IPS-15b (cell line): ENCODE results near the gene WDR17.
"Not testable (repeated sequence)": the region's sequence is repeated elsewhere in the genome, so short reads cannot be mapped to it uniquely, and the experiment has no call there.

Source experiments
- H3K27me3 ChIP-seq: one replicate; pipeline ENCODE4 v1.6.1; 2013; ENCODE audit warnings: low read length; ENCODE audit not compliant: control insufficient read depth, insufficient read depth
- H3K36me3 ChIP-seq: one replicate; pipeline ENCODE4 v1.6.1; 2013; ENCODE audit warnings: low read length; ENCODE audit not compliant: control insufficient read depth, insufficient read depth
- H3K4me1 ChIP-seq: one replicate; pipeline ENCODE4 v1.6.1; 2013; ENCODE audit warnings: mild to moderate bottlenecking, low read length; ENCODE audit not compliant: control insufficient read depth, insufficient read depth
- H3K4me3 ChIP-seq: one replicate; pipeline ENCODE4 v1.5.1; 2013; ENCODE audit warnings: low read depth, low read length
- H3K9ac ChIP-seq: one replicate; pipeline ENCODE4 v1.6.1; 2013; ENCODE audit warnings: low read depth, mild to moderate bottlenecking, low read length
- H3K9me3 ChIP-seq: one replicate; pipeline ENCODE4 v1.6.1; 2013; ENCODE audit warnings: mild to moderate bottlenecking, low read length; ENCODE audit not compliant: control insufficient read depth, insufficient read depth

Gene WDR17

GRCh38 chr4:176195184-176195978, 129.7 kb downstream of the WDR17 start, which contains the start of gene SPATA4:
TSS of gene SPATA4 (minus strand) at chr4:176195585. CDS start at chr4:176195562, 23 bp downstream.
- Histone ChIP-seq H3K9ac (no peak within 1 kb of the TSS), H3K4me1 (peaks cover 7% of the 10 kb centered on the region), H3K4me3 (peak within 1 kb of the TSS; percentile 89), H3K9me3 (no peaks in the 10 kb centered on the region), H3K27me3 (no peaks in the 10 kb centered on the region), H3K36me3 (no peaks in the 10 kb centered on the region)

GRCh38 chr4:176198316-176198903, 132.8 kb downstream of the WDR17 start:
- no peaks in the 10 kb centered on the region for H3K27me3 ChIP-seq
- H3K36me3 ChIP-seq, result no peaks in the 10 kb centered on the region
- no peak overlapping the region for H3K9ac ChIP-seq
- peaks cover 7% of the 10 kb centered on the region for H3K4me1 ChIP-seq
- no peak overlapping the region for H3K4me3 ChIP-seq
- H3K9me3 ChIP-seq, result no peaks in the 10 kb centered on the region

DNA sequence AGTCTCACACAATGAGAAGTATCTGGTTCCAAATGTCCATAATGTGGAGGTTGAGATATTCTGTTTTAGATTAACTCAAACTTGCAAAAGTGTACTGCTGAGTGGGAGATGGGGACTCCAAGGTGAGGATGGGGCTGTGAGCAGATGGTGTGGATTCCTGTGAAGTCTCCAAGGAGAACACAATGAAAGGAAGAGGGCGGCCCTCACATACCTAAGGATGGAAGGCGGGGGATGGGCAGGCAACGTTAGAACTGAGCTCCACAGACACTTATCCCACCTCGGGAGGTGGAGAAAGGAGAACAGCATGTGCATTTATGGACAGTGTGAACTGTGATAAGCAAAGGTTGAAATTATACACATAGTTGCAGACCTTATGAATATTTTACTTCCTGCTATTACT, 139.7 kb downstream of the WDR17 start:
- Histone ChIP-seq H3K27me3 (no peaks in the 10 kb centered on the region), H3K36me3 (no peaks in the 10 kb centered on the region), H3K4me3 (no peak overlapping the region), H3K9me3 (no peaks in the 10 kb centered on the region), H3K4me1 (no peaks in the 10 kb centered on the region), H3K9ac (no peak overlapping the region)

DNA sequence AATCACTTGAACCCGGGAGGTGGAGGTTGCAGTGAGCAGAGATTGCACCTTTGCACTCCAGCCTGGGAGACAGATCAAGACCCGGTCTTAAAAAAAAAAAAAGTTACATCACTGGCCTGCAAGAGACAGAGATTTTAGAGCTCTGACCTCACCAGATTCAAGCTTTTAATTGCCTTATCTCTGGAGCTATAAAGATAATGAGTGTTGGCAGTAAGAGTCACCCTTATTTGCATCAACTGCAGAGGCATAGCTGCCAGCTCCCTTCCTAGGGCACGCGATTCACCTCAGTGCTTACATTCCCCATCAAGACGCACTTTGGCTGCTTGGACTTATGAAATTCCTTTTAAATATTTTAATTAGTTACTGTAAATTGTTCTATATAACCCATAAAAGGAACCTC, 142.2 kb downstream of the WDR17 start:
- Histone ChIP-seq H3K27me3 (no peaks in the 10 kb centered on the region), H3K36me3 (no peaks in the 10 kb centered on the region), H3K9me3 (no peaks in the 10 kb centered on the region), H3K4me3 (no peak overlapping the region), H3K9ac (no peak overlapping the region), H3K4me1 (no peaks in the 10 kb centered on the region)

DNA sequence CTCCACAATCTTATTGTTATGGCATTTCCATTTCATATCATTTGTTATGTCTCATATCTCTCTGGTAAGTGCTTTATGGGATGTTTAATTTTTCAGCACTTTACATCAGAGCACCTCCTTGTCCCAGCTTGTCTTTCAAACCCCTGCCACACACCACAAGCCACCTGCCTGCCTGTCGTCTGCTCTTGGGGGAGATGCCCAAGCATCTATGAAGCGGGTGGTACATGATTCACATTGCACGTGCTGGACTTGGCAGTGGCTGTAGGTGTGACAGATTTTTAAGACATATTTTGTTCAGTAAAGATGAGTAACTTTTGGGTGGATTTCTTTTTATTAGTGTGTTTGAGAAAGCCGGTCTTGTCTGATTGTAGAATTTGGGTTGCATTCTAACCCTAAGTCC, 143.9 kb downstream of the WDR17 start:
- no peaks in the 10 kb centered on the region for H3K4me1 ChIP-seq
- no peaks in the 10 kb centered on the region for H3K27me3 ChIP-seq
- H3K9ac ChIP-seq, result no peak overlapping the region
- H3K9me3 ChIP-seq, result no peaks in the 10 kb centered on the region
- H3K36me3 ChIP-seq, result no peaks in the 10 kb centered on the region
- H3K4me3 ChIP-seq, result no peak overlapping the region

GRCh38 chr4:176210101-176210500, 144.5 kb downstream of the WDR17 start:
- H3K27me3 ChIP-seq, result no peaks in the 10 kb centered on the region
- no peak overlapping the region for H3K4me3 ChIP-seq
- H3K9me3 ChIP-seq, result no peaks in the 10 kb centered on the region
- H3K4me1 ChIP-seq, result no peaks in the 10 kb centered on the region
- no peaks in the 10 kb centered on the region for H3K36me3 ChIP-seq
- no peak overlapping the region for H3K9ac ChIP-seq

GRCh38 chr4:176210579-176211296, 145.1 kb downstream of the WDR17 start:
- Histone ChIP-seq H3K4me3 (no peak overlapping the region), H3K27me3 (no peaks in the 10 kb centered on the region), H3K9me3 (no peaks in the 10 kb centered on the region), H3K36me3 (no peaks in the 10 kb centered on the region), H3K4me1 (no peaks in the 10 kb centered on the region), H3K9ac (no peak overlapping the region)

DNA sequence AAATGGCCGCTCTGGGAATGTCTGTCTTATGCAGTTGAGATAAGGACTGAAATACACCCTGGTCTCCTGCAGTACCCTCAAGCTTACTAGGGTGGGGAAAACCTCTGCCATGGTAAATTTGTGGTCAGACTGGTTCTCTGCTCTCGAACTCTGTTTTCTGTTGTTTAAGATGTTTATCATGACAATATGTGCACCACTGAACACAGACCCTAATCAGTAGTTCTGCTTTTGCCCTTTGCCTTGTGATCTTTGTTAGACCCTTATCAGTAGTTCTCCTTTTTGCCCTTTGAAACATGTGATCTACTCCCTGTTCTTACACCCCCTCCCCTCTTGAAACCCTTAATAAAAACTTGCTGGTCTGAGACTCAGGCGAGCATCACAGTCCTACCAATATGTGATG, 146.7 kb downstream of the WDR17 start:
- H3K9ac ChIP-seq, H3K36me3 ChIP-seq, H3K9me3 ChIP-seq, H3K27me3 ChIP-seq, H3K4me1 ChIP-seq, H3K4me3 ChIP-seq: not testable (repeated sequence)

DNA sequence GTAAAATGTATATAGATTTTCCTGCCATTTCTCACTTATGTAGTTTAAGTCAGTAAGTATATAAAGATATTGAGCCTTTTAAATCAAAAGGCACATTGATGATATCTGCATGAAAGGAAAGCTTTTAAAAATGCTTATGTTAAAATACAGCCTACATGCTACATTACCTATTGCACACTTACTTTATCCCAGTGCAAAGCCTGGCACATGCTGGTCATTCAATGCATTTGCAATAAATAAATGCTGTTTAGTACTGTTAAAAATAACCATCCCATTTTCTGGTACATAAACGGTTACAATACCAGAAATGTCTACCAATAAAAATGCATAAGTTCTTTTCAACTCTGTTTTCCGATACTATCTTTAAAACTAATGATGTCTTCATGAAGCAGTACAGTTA, 151.9 kb downstream of the WDR17 start:
- no peaks in the 10 kb centered on the region for H3K36me3 ChIP-seq
- H3K4me3 ChIP-seq, result no peak overlapping the region
- no peaks in the 10 kb centered on the region for H3K9me3 ChIP-seq
- no peak overlapping the region for H3K9ac ChIP-seq
- no peaks in the 10 kb centered on the region for H3K27me3 ChIP-seq
- no peaks in the 10 kb centered on the region for H3K4me1 ChIP-seq

GRCh38 chr4:176222149-176222548, 156.5 kb downstream of the WDR17 start:
- Histone ChIP-seq H3K27me3 (no peaks in the 10 kb centered on the region), H3K4me3 (no peak overlapping the region), H3K9ac (no peak overlapping the region), H3K4me1 (no peaks in the 10 kb centered on the region), H3K36me3 (no peaks in the 10 kb centered on the region), H3K9me3 (no peaks in the 10 kb centered on the region)

DNA sequence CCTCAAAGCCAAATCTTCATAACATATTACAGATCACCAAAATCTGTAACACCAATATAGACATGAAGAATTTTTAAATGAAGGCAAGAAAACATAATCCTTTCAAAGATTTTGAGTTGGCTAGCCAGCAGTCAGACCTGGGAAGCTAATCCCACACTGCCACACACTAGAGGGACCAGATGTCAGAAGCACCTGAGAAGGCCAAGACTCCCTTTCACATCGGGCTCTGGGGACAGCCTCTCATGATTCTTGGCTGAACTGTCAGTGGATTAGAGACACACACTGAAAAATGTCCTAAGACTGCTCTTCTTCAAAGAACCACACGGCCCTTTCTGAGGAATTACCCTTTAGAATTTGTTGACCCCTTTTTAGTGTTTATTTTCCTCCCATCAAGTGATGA, 157.9 kb downstream of the WDR17 start:
- H3K9ac ChIP-seq, result no peak overlapping the region
- H3K4me1 ChIP-seq, result no peaks in the 10 kb centered on the region
- no peak overlapping the region for H3K4me3 ChIP-seq
- no peaks in the 10 kb centered on the region for H3K9me3 ChIP-seq
- H3K36me3 ChIP-seq, result no peaks in the 10 kb centered on the region
- no peaks in the 10 kb centered on the region for H3K27me3 ChIP-seq

- Histone ChIP-seq H3K4me3 (no peak overlapping the region), H3K36me3 (no peaks in the 10 kb centered on the region), H3K4me1 (no peaks in the 10 kb centered on the region), H3K9ac (no peak overlapping the region), H3K27me3 (no peaks in the 10 kb centered on the region), H3K9me3 (no peaks in the 10 kb centered on the region)
Measured at GRCh38 chr4:176226736-176227135, 161.1 kb downstream of the WDR17 start.
